A172 (cell line): ENCODE results near the gene GPR55. TPM values are rescaled to one million over a fixed set of nuclear protein-coding genes. Genes with fewer than 3 reads are reported as not detected.

Experiments used
- DNase-seq: peaks from one replicate; pipeline ENCODE4 v3.0.0-alpha.2; 2015; ENCODE audit warnings: low spot score
- total RNA-seq: library from RNA; depleted of rRNA; stranded (reverse); fragments of >200 nt; shearing (Covaris generic); gene quantifications from 2 replicates; pipeline ENCODE4 v1.2.3, GENCODE V29; 2014

The GPR55 gene
- total RNA-seq, 1 experiment from 2014 or later: 0.24 TPM

DNA sequence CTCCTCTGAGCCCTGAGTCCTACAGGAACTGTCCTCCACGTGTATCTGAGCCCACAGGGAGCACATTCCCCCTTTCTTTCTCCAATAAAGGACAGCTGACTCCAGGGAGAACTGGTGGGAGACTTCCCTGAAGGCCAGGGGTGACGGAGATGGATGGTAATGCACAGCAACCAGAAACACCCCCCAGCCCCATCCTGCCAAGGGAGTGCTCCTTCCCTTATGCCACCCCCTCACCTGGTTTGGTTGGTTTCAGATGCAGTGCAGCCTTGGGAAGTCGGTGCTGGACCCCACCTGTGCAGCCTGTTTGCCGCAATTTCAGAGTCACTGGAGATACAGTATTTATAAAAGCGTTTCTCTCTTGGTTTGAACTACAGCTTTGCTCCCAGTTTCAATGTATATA is 24.0 kb downstream of the GPR55 start:
- no peak for DNase-seq

DNA sequence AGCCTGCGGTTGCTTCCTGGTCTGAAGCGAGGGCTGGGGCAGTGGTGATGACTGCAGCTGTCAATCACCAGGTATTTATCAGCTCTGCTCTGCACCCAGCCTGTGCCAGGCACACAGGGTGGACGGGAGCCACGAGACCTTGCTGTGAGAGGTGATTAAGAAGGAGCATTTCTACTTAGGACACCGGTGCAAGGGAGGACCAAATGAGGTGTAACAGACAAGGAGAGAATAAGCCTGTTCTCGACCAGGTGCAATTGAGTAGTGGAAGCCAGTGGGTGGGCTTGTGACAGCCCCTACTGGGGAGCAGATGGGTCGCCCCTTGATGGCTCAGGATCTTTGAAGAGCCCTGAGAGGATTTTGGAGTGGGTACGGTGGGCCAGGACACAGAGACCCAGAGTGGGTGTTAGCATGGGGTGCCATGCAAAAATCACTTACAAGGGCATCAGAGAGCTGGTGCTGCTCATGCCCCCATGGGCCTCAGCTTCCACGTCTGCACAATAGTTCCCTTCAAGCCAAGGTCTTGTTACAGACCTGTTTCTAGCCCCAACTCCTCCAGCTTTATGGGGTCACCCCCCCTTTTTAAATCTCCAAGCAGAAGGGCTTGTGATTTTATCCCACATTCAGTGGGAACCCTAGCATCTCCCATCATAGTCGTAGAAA is 24.6 kb downstream of the GPR55 start:
- DNase-seq: no peak

DNA sequence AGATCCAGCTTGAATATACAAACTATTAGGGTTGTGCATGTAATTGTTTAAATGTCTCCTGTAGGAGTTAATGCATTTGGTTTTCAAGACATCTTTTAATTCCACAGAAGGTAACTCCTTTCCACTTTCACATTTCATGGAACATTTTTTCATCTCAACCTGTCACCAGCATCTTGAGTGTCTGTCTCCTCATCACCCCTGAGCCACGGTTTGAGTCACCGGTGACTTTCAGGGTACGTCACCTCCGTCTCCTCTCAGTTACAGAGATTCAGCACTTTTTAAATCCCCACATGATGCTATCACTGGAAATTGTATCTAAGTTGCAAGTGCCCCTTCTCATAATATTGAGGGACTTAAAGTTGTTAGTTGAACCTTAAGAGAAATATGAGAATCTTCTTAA is 25.3 kb downstream of the GPR55 start:
- no peak for DNase-seq

GRCh38 chr2:230899287-230899686 is 25.8 kb downstream of the GPR55 start:
- DNase-seq: no peak

DNA sequence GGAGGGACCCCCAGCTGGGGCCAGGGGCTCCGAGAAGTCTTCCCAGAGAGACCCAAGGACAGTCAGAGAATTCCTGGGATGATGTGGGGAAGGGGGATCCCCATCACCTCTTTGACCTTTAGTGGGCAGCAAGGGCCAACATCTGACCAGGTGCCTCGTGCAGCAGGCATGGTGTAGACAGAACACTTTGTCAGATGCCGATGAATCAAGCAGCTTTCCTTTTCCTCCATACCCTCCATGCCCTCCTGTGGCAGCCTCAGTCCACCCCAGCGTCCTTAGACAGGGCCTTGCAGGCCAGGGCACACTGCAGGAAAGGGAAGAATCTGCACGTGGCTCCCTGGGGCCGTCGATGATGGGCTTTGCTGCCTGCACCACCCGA is 26.3 kb downstream of the GPR55 start:
- no peak for DNase-seq

DNA sequence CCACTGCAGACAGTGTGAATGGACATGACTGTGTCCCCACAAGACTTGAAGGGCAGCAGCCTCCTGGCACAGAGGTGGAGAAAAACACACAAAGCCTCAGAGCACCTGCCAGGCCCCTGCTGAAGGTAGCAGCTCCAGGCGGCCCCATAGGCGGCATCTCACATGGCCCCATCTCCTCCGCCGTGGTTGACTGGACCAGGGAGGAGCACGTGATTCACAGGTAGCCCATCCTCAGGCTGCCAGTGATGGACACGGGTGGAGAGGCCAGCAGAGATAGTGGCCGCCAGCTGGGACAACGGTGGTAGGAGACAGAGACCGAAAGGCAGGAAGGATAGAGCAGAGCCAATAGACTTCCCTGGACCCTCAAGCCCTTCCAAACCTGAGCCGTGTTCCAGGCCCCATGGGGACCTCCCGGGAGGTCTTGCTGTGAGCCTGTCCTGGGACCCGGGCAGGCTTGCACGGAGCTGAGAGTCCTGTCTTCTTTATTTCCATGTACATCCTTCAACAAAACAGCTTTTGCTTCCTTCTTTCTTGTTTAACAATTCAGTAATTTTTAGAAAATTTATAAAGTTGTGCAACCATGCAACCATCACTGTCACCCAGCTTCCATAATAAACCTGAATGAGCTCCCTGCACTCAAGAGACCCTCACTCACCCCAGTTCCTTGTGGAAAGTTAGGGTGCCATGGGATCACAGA is 26.9 kb downstream of the GPR55 start:
- DNase-seq: no peak

- no peak for DNase-seq
These were observed 28.5 kb downstream of the GPR55 start for GRCh38 chr2:230896346-230897115.

GRCh38 chr2:230895536-230896345 is 29.3 kb downstream of the GPR55 start:
- DNase-seq: no peak

DNA sequence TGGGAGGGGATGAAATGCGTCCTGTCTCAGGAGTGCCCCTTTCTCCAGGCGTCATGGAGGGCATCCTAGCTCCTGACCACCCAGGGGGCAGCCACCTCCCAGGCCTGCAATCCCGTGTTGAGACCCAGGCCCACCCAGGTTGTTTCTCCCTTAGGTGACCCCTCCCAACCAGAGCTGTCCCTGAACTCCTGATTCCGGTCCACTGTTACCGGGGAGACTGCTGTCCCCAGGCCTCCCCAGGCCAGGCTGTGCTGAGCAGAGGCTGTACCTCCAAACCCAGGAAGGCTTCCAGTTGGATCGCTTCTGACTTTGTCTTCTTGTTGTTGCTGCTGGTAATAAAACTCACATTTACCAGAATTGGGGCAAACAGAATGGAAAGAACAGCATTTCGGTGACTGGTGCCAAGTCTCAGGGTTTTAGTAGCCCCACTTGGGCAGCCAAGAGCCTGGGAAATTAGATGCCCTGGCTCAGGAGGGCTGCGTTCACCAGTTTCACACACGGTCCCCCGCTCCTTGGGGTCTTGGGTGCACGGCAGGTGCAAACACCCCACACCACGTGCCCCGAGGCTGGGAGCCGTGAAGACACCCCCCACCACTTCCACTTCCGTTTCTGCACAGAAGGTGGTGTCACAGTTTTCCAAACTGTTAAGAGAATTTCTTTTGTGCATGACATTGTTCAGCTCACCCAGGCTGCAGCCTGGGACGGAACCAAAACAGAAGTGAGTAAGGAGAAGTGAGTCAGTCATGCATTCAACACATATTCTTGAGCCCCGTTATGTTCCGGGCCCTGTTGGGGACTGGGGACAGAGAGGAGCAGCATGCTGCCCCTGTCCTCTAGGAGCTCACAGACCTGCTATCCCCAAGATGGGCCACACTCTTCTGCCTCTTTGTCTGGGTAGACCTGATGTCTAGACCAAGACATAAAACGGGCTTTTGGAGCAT is 30.9 kb downstream of the GPR55 start:
- DNase-seq: no peak

GRCh38 chr2:230893338-230893737 is 31.7 kb downstream of the GPR55 start:
- DNase-seq: no peak

GRCh38 chr2:230891509-230891908 is 33.5 kb downstream of the GPR55 start:
- DNase-seq: no peak

- no peak for DNase-seq
These were observed 34.0 kb downstream of the GPR55 start for GRCh38 chr2:230891064-230891463.

- DNase-seq: no peak
These were observed 34.4 kb downstream of the GPR55 start for GRCh38 chr2:230890646-230891045.

DNA sequence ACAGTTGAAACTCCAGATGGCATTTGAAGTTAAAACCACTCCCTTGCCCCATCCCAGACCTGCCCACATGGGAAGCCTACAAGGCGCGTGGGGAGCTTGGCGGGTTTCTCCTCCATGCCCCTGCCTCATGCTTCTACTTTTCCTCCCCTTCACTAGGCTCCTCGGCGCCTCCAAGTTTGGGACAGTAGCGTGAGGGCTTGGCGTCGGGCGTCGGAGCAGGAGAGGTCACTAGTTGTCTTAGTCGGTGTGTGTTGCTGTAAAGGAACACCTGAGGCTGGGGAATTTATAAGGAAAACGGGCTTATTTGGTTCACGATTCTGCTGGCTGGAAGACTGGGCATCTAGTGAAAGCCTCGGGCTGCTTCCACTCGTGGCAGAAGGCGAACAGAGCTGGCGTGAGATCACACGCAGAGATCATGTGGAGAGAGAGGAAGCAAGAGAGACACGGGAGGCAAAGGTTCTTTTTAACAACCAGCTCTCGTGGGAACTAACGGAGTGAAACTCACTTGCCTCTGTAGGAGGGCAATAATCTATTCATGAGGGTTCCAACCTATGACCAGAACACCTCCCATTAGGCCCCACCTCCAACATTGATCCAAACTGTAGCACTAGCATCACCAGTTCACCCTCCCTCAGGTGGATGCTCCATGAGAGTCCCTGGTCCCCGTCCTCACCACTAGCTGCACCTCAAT is 35.0 kb downstream of the GPR55 start:
- DNase-seq: no peak

GRCh38 chr2:230888824-230889400 is 36.1 kb downstream of the GPR55 start:
- no peak for DNase-seq

DNA sequence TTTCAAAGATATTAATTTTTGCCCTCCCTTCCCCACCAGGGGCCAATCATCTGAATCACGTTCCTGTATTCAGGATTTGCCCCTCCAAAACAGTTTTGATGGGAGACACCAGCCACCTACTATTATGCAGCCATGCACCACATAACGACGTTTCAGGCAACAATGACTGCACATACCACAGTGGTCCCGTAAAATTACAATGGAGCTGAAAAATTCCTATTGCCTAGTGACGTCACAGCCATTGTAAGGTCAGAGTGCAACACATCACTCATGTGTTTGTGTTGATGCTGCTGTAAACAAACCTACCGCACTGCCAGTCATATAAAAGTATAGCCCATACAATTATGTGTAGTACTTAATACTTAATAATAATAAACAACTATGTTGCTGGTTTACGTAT is 37.7 kb downstream of the GPR55 start:
- no peak for DNase-seq

- DNase-seq: no peak
These were observed 38.4 kb downstream of the GPR55 start for GRCh38 chr2:230886671-230887071.

GRCh38 chr2:230886206-230886605 is 38.8 kb downstream of the GPR55 start:
- no peak for DNase-seq

- DNase-seq: peak; percentile 24
These were observed 39.4 kb downstream of the GPR55 start for GRCh38 chr2:230885463-230886130.
